ENCODE measurements around the gene SLC13A4.
"Not testable (repeated sequence)": the region's sequence is repeated elsewhere in the genome, so short reads cannot be mapped to it uniquely, and the experiment has no call there.

The SLC13A4 gene

GRCh38 chr7:135728136-135728669, at the start of gene SLC13A4:
TSS of gene SLC13A4 (minus strand) at chr7:135728186. CDS start at chr7:135727496, 690 bp downstream.
- Mint-ChIP-seq H3K4me1 (no peaks in the 10 kb centered on the region), H3K9me3 (no peaks in the 10 kb centered on the region), H3K27me3 (peaks cover 48% of the 10 kb centered on the region), H3K4me3 (no peak within 1 kb of the TSS), H3K36me3 (ENCODE audit: insufficient read depth) (no peaks in the 10 kb centered on the region), H3K27ac (ENCODE audit: low read depth) (no peak within 1 kb of the TSS)
- no peak for DNase-seq (ENCODE audit: low spot score in 2 of 2)
- no peak for ATAC-seq (replicated peaks; ENCODE audit: extremely low read depth, poor library complexity, severe bottlenecking)

- not testable (repeated sequence) for H3K4me3 Mint-ChIP-seq; H3K9me3 Mint-ChIP-seq; DNase-seq (ENCODE audit: low spot score in 2 of 2); H3K36me3 Mint-ChIP-seq (ENCODE audit: insufficient read depth); H3K27ac Mint-ChIP-seq (ENCODE audit: low read depth); ATAC-seq (replicated peaks; ENCODE audit: extremely low read depth, poor library complexity, severe bottlenecking); H3K4me1 Mint-ChIP-seq
- H3K27me3 Mint-ChIP-seq: peaks cover 22% of the 10 kb centered on the region
Measured at GRCh38 chr7:135775915-135776314, 47.9 kb upstream of the SLC13A4 start.

GRCh38 chr7:135775230-135775629, 47.2 kb upstream of the SLC13A4 start:
- no peak for ATAC-seq (replicated peaks; ENCODE audit: extremely low read depth, poor library complexity, severe bottlenecking)
- H3K4me3 Mint-ChIP-seq: no peak overlapping the region
- no peaks in the 10 kb centered on the region for H3K4me1 Mint-ChIP-seq
- peaks cover 22% of the 10 kb centered on the region for H3K27me3 Mint-ChIP-seq
- no peak overlapping the region for H3K27ac Mint-ChIP-seq (ENCODE audit: low read depth)
- H3K9me3 Mint-ChIP-seq: no peaks in the 10 kb centered on the region
- no peak for DNase-seq (ENCODE audit: low spot score in 2 of 2)
- no peaks in the 10 kb centered on the region for H3K36me3 Mint-ChIP-seq (ENCODE audit: insufficient read depth)

GRCh38 chr7:135774284-135774683, 46.3 kb upstream of the SLC13A4 start:
- Mint-ChIP-seq H3K4me3 (no peak overlapping the region), H3K27ac (ENCODE audit: low read depth) (no peak overlapping the region), H3K9me3 (no peaks in the 10 kb centered on the region), H3K36me3 (ENCODE audit: insufficient read depth) (no peaks in the 10 kb centered on the region), H3K4me1 (no peaks in the 10 kb centered on the region), H3K27me3 (peaks cover 22% of the 10 kb centered on the region)
- ATAC-seq (replicated peaks; ENCODE audit: extremely low read depth, poor library complexity, severe bottlenecking) (no peak), DNase-seq (ENCODE audit: low spot score in 2 of 2) (no peak)

GRCh38 chr7:135773464-135773863, 45.5 kb upstream of the SLC13A4 start:
- no peaks in the 10 kb centered on the region for H3K9me3 Mint-ChIP-seq
- peaks cover 21% of the 10 kb centered on the region for H3K27me3 Mint-ChIP-seq
- ATAC-seq (replicated peaks; ENCODE audit: extremely low read depth, poor library complexity, severe bottlenecking): no peak
- H3K27ac Mint-ChIP-seq (ENCODE audit: low read depth): no peak overlapping the region
- no peak overlapping the region for H3K4me3 Mint-ChIP-seq
- no peak for DNase-seq (ENCODE audit: low spot score in 2 of 2)
- no peaks in the 10 kb centered on the region for H3K4me1 Mint-ChIP-seq
- H3K36me3 Mint-ChIP-seq (ENCODE audit: insufficient read depth): no peaks in the 10 kb centered on the region

- DNase-seq (ENCODE audit: low spot score in 2 of 2): no peak
- H3K27ac Mint-ChIP-seq (ENCODE audit: low read depth): no peak overlapping the region
Measured at GRCh38 chr7:135772639-135773222, 44.7 kb upstream of the SLC13A4 start.

GRCh38 chr7:135771961-135772638, 44.1 kb upstream of the SLC13A4 start:
- Mint-ChIP-seq H3K27ac (ENCODE audit: low read depth) (no peak overlapping the region), H3K27me3 (peaks cover 21% of the 10 kb centered on the region), H3K36me3 (ENCODE audit: insufficient read depth) (no peaks in the 10 kb centered on the region), H3K4me3 (no peak overlapping the region), H3K9me3 (no peaks in the 10 kb centered on the region), H3K4me1 (no peaks in the 10 kb centered on the region)
- no peak for ATAC-seq (replicated peaks; ENCODE audit: extremely low read depth, poor library complexity, severe bottlenecking)
- no peak for DNase-seq (ENCODE audit: low spot score in 2 of 2)

More at GRCh38 chr7:135772639-135773222, 44.7 kb upstream of the SLC13A4 start:
- H3K9me3 Mint-ChIP-seq: no peaks in the 10 kb centered on the region
- H3K4me1 Mint-ChIP-seq: no peaks in the 10 kb centered on the region
- peaks cover 21% of the 10 kb centered on the region for H3K27me3 Mint-ChIP-seq
- no peak for ATAC-seq (replicated peaks; ENCODE audit: extremely low read depth, poor library complexity, severe bottlenecking)
- H3K36me3 Mint-ChIP-seq (ENCODE audit: insufficient read depth): no peaks in the 10 kb centered on the region
- H3K4me3 Mint-ChIP-seq: no peak overlapping the region

- ATAC-seq (replicated peaks; ENCODE audit: extremely low read depth, poor library complexity, severe bottlenecking): no peak
- no peaks in the 10 kb centered on the region for H3K9me3 Mint-ChIP-seq
Measured at GRCh38 chr7:135771051-135771450, 43.1 kb upstream of the SLC13A4 start.

GRCh38 chr7:135770139-135770710, 42.2 kb upstream of the SLC13A4 start:
- Mint-ChIP-seq H3K4me1 (no peaks in the 10 kb centered on the region), H3K27ac (ENCODE audit: low read depth) (no peak overlapping the region), H3K4me3 (no peak overlapping the region), H3K9me3 (no peaks in the 10 kb centered on the region), H3K36me3 (ENCODE audit: insufficient read depth) (no peaks in the 10 kb centered on the region), H3K27me3 (peaks cover 39% of the 10 kb centered on the region)
- no peak for DNase-seq (ENCODE audit: low spot score in 2 of 2)
- no peak for ATAC-seq (replicated peaks; ENCODE audit: extremely low read depth, poor library complexity, severe bottlenecking)

More at GRCh38 chr7:135771051-135771450, 43.1 kb upstream of the SLC13A4 start:
- peak in 1 of 2 donors; percentile 5 for DNase-seq (ENCODE audit: low spot score in 2 of 2)
- peaks cover 30% of the 10 kb centered on the region for H3K27me3 Mint-ChIP-seq
- H3K4me3 Mint-ChIP-seq: no peak overlapping the region
- no peak overlapping the region for H3K27ac Mint-ChIP-seq (ENCODE audit: low read depth)
- no peaks in the 10 kb centered on the region for H3K36me3 Mint-ChIP-seq (ENCODE audit: insufficient read depth)
- no peaks in the 10 kb centered on the region for H3K4me1 Mint-ChIP-seq

GRCh38 chr7:135769005-135769802, 41.2 kb upstream of the SLC13A4 start:
- H3K9me3 Mint-ChIP-seq: no peaks in the 10 kb centered on the region
- H3K4me1 Mint-ChIP-seq: no peaks in the 10 kb centered on the region
- DNase-seq (ENCODE audit: low spot score in 2 of 2) (no peak), ATAC-seq (replicated peaks; ENCODE audit: extremely low read depth, poor library complexity, severe bottlenecking) (no peak)
- no peaks in the 10 kb centered on the region for H3K36me3 Mint-ChIP-seq (ENCODE audit: insufficient read depth)
- H3K27me3 Mint-ChIP-seq: peaks cover 48% of the 10 kb centered on the region
- H3K27ac Mint-ChIP-seq (ENCODE audit: low read depth): no peak overlapping the region
- H3K4me3 Mint-ChIP-seq: no peak overlapping the region

- Mint-ChIP-seq H3K4me3 (no peak overlapping the region), H3K4me1 (no peaks in the 10 kb centered on the region), H3K9me3 (no peaks in the 10 kb centered on the region), H3K27ac (ENCODE audit: low read depth) (no peak overlapping the region), H3K27me3 (peaks cover 55% of the 10 kb centered on the region), H3K36me3 (ENCODE audit: insufficient read depth) (no peaks in the 10 kb centered on the region)
- DNase-seq (ENCODE audit: low spot score in 2 of 2) (peak in 1 of 2 donors; percentile 3), ATAC-seq (replicated peaks; ENCODE audit: extremely low read depth, poor library complexity, severe bottlenecking) (no peak)
Measured at GRCh38 chr7:135768467-135768866, 40.5 kb upstream of the SLC13A4 start.

GRCh38 chr7:135768064-135768463, 40.1 kb upstream of the SLC13A4 start:
- Mint-ChIP-seq H3K4me3 (no peak overlapping the region), H3K4me1 (no peaks in the 10 kb centered on the region), H3K9me3 (no peaks in the 10 kb centered on the region), H3K27ac (ENCODE audit: low read depth) (no peak overlapping the region), H3K27me3 (peaks cover 58% of the 10 kb centered on the region), H3K36me3 (ENCODE audit: insufficient read depth) (no peaks in the 10 kb centered on the region)
- no peak for ATAC-seq (replicated peaks; ENCODE audit: extremely low read depth, poor library complexity, severe bottlenecking)
- DNase-seq (ENCODE audit: low spot score in 2 of 2): peak in 1 of 2 donors; percentile 6
